ENCODE results near the gene RINL.
"Not testable (repeated sequence)": the region's sequence is repeated elsewhere in the genome, so short reads cannot be mapped to it uniquely, and the experiment has no call there.

The RINL gene

GRCh38 chr19:38904581-38905539, 26.8 kb upstream of the RINL start:
- DNase-seq: no peak

- DNase-seq: no peak
Observed at GRCh38 chr19:38901683-38902082, 23.6 kb upstream of the RINL start.

DNA sequence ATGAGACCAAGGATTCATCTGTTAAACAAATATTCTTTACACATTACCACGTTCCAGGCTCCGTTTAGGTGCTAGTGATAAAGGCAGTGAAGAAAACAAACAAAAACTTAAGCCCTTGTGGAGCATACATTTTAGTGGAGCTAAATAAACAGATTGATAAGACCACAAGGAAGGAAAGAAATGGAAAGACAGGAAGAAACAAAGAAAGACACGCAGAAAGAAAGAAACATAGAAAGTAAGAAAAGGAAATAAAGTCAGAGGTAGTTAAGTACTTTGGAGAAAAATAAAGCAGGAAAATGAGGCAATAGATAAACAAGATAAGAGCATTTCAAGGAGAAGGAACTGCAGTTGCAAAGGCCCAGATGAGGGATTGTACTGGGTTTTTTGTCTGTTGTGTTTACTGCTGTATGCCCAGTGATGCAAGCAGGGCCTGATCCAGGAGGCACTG, 22.7 kb upstream of the RINL start:
- DNase-seq: no peak

- DNase-seq: no peak
Observed at GRCh38 chr19:38900202-38900629, 22.1 kb upstream of the RINL start.

DNA sequence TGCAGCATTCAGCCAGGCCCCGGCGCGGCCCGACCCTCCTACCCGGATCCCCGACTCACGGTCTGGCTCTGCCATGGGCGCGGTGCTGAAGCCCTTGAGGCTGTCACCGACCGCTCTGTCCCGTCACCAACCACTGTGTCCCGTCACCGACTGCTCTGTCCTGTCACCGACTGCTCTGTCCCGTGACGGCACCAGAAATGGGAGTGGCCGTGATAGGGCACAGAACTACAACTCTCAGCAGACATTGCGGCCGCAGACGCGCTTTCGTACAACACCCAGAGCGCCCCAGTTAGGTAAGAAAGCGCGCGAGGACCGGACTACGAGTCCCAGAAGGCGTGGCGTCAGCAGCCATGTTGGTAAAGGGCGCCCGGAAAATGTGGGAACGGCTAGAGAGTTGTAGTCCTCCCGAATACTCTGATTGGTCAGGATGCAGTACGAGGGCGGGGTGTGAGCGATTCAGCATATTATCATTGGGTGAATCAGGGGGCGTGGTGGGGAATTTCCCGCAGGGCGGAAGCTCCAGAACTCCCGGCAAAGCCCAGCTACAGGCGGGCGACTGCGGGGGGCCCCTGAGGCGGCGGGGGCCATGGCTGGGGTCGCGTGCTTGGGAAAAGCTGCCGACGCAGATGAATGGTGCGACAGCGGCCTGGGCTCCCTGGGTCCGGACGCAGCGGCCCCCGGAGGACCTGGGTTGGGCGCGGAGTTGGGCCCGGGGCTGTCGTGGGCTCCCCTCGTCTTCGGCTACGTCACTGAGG, 21.5 kb upstream of the RINL start, which contains the start of the genes NFKBIB and SIRT2:
NFKBIB (plus strand) TSS at position 523 of the 755 bp plus-strand sequence; CDS start at position 587, 64 bp downstream.
SIRT2 (minus strand) TSS at position 172 of the 755 bp plus-strand sequence; CDS start at position 75, 97 bp downstream.
- DNase-seq: peak; percentile 97

GRCh38 chr19:38898788-38899446, 20.8 kb upstream of the RINL start:
- DNase-seq: no peak

DNA sequence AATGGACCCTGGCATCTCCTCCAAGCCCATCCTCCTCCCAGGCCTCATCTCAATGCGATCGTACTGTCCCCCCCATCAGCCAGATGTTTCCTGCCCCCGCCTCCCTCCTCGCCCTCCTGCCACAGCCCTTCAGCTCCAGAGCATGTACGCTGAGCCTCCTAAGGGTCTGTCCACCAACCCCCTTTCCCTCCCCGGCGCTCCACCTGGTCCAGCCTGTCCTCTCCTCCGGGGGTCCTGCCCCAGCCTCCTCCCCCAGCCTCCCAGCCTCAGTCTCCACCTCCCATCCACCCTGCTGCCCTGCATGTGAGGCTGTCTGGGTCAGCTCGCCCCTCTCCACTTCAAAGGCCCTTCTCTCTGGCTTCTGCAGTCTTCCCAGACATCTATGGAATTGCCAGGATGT, 16.9 kb upstream of the RINL start:
- DNase-seq: no peak

GRCh38 chr19:38893341-38893771, 15.3 kb upstream of the RINL start:
- DNase-seq: no peak

- no peak for DNase-seq
Observed at GRCh38 chr19:38892841-38893240, 14.8 kb upstream of the RINL start.

GRCh38 chr19:38891771-38892170, 13.7 kb upstream of the RINL start:
- DNase-seq: no peak

DNA sequence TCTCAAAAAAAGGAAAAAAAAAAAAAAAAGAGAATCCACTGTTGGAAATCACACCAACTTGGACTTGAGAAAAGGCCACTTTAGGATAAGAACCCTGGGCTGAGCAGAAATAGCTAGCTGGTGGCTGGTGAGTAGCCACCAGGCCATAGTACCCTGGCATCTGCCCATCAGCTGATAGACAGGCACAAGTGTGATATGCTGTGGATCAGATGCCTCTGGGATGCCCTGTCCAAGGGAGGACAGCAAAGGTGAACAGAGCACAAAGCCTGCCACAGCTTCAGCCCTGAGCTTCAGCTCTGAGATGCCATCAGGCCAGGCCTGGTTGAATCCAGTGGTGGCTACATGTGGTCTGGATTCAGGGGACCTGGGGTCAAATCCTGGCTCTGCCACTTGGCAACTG, 12.6 kb upstream of the RINL start:
- no peak for DNase-seq

DNA sequence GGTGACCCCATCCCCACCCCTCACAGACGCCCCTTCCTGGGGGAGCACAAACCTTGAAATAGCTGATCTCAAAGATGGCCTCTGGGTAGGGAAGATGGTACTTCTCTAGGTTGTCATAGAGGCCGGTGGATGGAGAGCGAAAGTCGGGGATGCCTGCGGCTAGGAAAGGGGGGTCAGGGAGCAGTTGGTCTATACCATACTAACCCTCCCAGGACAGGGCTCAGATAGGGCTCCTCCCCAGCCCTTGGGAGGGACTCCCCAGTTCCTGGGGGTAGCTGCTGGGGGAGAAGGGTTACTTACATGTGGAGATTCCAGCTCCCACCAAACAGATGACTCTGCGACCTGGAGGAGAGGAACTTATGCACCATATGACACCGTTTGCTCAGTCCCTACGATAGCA, 11.7 kb upstream of the RINL start:
- DNase-seq: no peak

GRCh38 chr19:38888876-38889275, 10.8 kb upstream of the RINL start:
- no peak for DNase-seq

DNA sequence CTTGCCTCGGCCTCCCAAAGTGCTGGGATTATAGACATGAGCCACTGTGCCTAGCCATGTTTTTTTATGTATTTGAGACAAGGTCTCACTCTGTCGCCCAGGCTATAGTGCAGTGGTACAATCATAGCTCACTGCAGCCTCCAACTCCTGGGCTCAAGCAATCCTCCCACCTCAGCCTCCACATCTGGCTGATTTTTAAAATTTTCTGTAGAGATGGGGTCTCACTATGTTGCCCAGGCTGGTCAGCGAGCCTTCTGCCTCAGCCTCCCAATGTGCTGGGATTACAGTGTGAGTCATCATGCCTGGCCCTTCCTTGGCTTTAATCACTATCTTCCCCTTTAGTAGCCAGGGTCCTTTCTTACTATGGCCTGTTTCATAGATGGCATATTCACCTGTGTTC, 6.6 kb upstream of the RINL start:
- not testable (repeated sequence) for DNase-seq

DNA sequence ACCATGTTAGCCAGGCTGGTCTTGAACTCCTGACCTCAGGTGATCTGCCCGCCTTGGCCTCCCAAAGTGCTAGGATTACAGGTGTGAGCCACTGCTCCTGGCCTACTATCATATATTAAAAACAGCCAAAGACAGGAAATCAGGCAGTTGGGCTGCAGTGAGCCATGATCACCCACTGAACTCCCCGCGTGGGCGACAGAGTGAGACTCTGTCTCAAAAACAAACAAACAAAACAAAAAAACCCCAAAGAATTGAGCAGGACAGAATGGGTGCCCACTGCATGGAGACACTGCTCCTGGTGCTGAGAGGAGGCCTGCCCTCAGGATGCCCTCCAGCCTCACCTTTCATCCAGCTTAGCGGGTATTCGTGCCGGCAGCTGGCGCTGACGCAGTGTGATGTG, 5.2 kb upstream of the RINL start:
- DNase-seq: no peak

GRCh38 chr19:38880882-38881609, 3.0 kb upstream of the RINL start:
- no peak for DNase-seq

DNA sequence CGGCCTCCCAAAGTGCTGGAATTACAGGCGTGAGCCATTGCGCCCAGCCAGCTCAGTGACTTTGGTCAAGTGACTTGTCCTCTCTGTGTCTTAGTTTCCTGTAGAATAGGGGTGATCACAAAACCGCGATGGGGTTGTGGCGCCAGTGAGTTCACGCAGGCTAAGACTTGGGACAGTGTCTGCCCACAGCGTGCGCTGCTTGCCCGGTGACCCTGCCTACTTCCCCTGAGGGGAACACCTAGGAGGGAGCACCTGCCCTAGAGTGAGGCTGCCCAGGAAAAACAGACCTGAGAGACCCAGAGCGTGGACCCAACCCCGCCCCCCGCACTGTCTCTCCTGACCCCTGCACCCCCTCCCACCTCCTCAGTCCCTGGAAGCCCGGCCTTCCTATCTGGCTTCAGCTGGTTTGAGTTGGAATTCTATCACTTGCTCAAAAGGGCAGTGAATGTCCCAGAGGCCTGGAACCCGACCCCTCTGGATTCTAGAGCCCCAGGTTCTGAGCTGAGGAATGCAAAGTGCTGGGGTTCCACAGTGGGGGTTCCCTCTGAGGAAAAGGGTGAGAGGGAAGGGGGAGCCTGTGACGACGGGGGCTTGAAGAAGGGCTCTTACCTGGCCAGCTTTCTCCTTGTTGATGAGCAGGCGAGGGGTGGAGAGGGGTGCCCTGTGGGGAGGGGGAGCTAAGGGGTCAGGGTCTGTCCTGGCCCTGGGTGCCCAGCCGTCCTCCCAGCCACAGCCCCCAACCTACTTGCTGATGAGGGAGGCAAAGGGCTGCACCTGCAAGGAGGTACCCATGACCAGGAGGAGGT, 2.2 kb upstream of the RINL start:
- DNase-seq: no peak

- DNase-seq: no peak
Observed at GRCh38 chr19:38879400-38879751, 1.3 kb upstream of the RINL start.

- DNase-seq: no peak
Observed at GRCh38 chr19:38878575-38879399, 712 bp upstream of the RINL start.

DNA sequence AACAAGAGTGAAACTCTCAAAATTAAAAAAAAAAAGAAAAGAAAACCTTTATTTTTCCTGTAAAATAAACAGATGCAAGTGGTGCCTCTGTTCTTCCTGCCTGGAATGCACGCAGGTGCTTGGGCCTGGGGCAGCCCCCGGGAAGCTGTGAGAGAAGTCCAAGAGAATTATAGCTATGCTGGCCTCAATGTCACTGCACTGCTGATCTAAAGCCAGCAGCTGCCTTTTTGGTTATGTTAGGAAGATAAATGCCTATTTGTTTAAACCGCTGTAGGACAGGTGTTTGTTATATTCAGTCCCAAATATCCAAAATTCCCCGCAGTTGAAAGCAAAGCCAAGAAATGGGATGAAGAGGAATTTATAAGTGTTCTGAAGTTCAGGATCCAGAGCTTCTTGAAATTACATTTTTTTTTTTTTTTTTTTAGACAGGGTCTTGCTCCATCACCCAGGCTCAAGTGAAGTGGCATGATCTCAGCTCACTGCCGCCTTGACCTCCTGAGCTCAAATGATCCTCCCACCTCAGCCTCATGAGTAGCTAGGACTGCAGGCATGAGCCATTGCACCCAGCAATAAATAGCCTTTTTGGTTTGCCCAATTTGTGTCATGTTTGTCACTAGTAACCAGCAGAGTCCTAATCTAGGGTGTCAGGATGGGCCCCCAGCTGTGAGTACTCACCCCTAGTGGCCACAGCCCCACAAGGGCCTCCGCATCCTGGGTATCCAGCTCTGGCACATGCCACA, 2.2 kb downstream of the RINL start:
- no peak for DNase-seq

All from NCI-H1092 (cell line).